ENCODE data around the gene PLEKHA5. TPM values are rescaled to one million over a fixed set of nuclear protein-coding genes. Genes with fewer than 3 reads are reported as not detected.

PLEKHA5 gene
- total RNA-seq, 1 donor from 2014 or later: 60.8 TPM

DNA sequence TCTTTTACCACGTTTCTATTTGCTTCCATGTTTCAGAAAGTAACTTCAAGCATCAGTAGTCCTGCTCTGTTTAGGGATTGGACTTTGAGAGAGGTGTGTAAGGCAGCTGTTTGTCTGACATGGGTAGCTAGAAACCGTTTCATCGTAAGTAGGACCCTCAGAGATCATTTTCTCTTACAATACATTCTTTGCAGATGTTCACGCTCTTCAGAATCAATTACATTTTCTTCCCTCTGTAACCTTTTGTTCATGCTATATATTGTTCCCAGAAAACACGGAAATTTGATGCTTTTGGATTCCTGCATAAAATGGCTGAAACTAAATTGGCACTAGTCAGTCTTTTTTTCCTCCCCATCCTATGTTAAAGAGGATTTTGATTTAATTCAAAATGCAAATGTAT, 247.2 kb downstream of the PLEKHA5 start:
- Histone ChIP-seq H3K36me3 (peaks cover 61% of the 10 kb centered on the region), H3K4me3 (no peak overlapping the region), H3K27me3 (ENCODE audit: low read depth) (no peaks in the 10 kb centered on the region), H3K27ac (replicated peaks) (no peak overlapping the region), H3K4me1 (no peaks in the 10 kb centered on the region), H3K9me3 (replicated peaks) (no peaks in the 10 kb centered on the region)
- TF ChIP-seq, protein P1, sequence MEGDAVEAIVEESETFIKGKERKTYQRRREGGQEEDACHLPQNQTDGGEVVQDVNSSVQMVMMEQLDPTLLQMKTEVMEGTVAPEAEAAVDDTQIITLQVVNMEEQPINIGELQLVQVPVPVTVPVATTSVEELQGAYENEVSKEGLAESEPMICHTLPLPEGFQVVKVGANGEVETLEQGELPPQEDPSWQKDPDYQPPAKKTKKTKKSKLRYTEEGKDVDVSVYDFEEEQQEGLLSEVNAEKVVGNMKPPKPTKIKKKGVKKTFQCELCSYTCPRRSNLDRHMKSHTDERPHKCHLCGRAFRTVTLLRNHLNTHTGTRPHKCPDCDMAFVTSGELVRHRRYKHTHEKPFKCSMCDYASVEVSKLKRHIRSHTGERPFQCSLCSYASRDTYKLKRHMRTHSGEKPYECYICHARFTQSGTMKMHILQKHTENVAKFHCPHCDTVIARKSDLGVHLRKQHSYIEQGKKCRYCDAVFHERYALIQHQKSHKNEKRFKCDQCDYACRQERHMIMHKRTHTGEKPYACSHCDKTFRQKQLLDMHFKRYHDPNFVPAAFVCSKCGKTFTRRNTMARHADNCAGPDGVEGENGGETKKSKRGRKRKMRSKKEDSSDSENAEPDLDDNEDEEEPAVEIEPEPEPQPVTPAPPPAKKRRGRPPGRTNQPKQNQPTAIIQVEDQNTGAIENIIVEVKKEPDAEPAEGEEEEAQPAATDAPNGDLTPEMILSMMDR (IDR thresholded peaks at IDR 0.05; ENCODE audit: borderline replicate concordance): no peak
- DNase-seq: no peak
- intact Hi-C loops (cut with micrococcal nuclease): no loop called here

DNA sequence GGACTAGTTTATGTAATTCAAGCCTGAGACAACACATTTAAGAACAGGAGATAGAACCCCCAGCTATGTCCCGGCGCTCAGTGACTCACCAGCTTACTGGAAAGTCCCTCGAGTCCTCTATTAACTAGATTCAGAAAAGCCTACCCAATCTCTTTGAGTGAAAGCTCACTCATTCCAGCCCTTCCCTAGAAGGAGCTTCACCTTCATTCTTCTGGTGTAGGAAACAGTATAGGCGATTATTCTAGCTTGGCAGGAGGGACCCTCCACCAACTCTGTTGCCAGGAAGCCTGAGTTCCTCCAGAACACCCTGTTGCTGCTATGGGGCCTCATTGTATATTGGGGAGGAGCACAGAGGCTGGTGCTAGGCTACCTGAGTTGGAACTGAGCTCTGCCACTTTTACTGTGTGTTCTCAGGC, 252.6 kb downstream of the PLEKHA5 start:
- Histone ChIP-seq H3K9me3 (replicated peaks) (no peaks in the 10 kb centered on the region), H3K36me3 (peaks cover 18% of the 10 kb centered on the region), H3K4me1 (no peaks in the 10 kb centered on the region), H3K27ac (replicated peaks) (no peak overlapping the region), H3K4me3 (no peak overlapping the region), H3K27me3 (ENCODE audit: low read depth) (no peaks in the 10 kb centered on the region)
- intact Hi-C loops (cut with micrococcal nuclease): no loop called here
- no peak for DNase-seq
- TF ChIP-seq, protein P1 (IDR thresholded peaks at IDR 0.05; ENCODE audit: borderline replicate concordance): no peak

DNA sequence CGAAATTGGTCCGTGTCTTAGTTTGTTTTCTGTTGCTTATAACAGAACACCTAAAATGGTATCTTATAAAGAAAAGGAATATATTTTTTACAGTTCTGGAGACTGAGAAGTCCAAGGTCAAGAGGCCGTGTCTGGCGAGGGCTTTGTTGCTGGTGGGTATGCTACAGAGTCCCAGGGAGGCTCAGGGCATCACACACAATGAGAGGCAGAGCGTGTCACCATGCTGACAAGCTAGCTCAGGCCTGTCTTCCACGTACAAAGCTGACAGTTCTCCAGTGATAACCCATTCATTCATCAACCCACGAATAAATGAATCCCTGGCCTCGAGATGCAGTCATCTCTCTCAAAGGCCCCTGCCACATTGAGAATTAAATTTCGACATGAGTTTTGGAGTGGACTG, 253.0 kb downstream of the PLEKHA5 start:
- TF ChIP-seq, protein P1 (IDR thresholded peaks at IDR 0.05; ENCODE audit: borderline replicate concordance): no peak
- peaks cover 16% of the 10 kb centered on the region for H3K36me3 ChIP-seq
- no peak overlapping the region for H3K4me3 ChIP-seq
- no peaks in the 10 kb centered on the region for H3K9me3 ChIP-seq (replicated peaks)
- no peak for DNase-seq
- intact Hi-C loops (cut with micrococcal nuclease): no loop called here
- H3K4me1 ChIP-seq: no peaks in the 10 kb centered on the region
- H3K27me3 ChIP-seq (ENCODE audit: low read depth): no peaks in the 10 kb centered on the region
- no peak overlapping the region for H3K27ac ChIP-seq (replicated peaks)

DNA sequence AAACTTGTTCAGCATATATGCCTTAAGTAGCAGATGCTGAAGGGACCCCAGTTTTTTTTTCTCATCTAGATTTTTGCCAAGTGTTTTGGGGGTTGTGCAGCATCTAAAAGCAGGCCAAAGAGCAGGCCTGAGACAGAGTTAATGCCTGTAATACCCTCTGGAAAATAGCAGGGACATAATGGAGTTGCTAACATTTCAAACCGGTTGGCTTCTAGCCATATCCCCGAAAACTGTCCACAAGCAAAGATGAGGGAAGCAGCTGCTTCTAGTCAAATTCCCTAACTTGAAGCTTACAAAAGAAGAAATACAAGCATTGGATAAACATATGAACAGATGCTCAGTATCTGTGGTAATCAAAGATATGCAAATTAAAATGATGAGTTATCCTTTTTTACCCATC, 257.6 kb downstream of the PLEKHA5 start:
- intact Hi-C loops (cut with micrococcal nuclease): no loop called here

DNA sequence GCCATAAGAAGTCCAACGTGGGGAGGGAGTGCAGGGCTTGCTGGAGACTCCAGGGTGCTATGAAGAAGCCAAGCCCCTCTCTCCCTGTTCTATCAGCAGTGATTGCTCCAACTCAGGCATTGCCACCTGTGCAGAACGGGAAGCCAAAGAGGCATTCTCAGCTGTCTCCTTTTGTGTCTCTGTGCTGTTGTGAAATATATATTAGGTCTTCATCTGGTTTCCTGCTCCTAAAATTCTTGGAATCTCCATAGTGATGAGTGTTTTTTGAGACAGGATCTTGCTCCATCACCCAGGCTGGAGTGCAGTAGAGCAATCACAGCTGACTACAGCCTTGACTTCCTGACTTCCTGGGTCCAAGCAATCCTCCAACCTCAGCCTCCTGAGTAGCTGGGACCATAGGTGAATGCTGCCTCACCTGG, 258.6 kb downstream of the PLEKHA5 start:
- no peak for DNase-seq
- intact Hi-C loops (cut with micrococcal nuclease): no loop called here
- H3K9me3 ChIP-seq (replicated peaks): no peaks in the 10 kb centered on the region

More for the DNA sequence above, 257.6 kb downstream of the PLEKHA5 start:
- H3K27ac ChIP-seq (replicated peaks): peak overlapping the region; percentile 48
- no peaks in the 10 kb centered on the region for H3K9me3 ChIP-seq (replicated peaks)
- no peaks in the 10 kb centered on the region for H3K36me3 ChIP-seq
- no peaks in the 10 kb centered on the region for H3K4me1 ChIP-seq
- TF ChIP-seq, protein P1 (IDR thresholded peaks at IDR 0.05; ENCODE audit: borderline replicate concordance): no peak
- no peaks in the 10 kb centered on the region for H3K27me3 ChIP-seq (ENCODE audit: low read depth)
- no peak for DNase-seq
- no peak overlapping the region for H3K4me3 ChIP-seq

More for the DNA sequence above, 258.6 kb downstream of the PLEKHA5 start:
- Histone ChIP-seq H3K36me3 (no peaks in the 10 kb centered on the region), H3K4me3 (no peak overlapping the region), H3K4me1 (no peaks in the 10 kb centered on the region), H3K27ac (replicated peaks) (peak overlapping the region; percentile 48), H3K27me3 (ENCODE audit: low read depth) (no peaks in the 10 kb centered on the region)
- TF ChIP-seq, protein P1 (IDR thresholded peaks at IDR 0.05; ENCODE audit: borderline replicate concordance): no peak
